ENCODE data around the gene PICK1. TPM values are rescaled to one million over a fixed set of nuclear protein-coding genes. Genes with fewer than 3 reads are reported as not detected.

Gene PICK1
- total and polyA plus RNA-seq, 2 of the 4 experiments (the other 2 are of a cell fraction) = 16.5 to 21.0 TPM

GRCh38 chr22:38033522-38034277 lies 23.5 kb upstream of the PICK1 start (continued):
- no peak for TF ChIP-seq USF2 (IDR thresholded peaks at IDR 0.05; ENCODE audit: low read depth, low read length)
- no peak for TF ChIP-seq POLR2A (IDR thresholded peaks at IDR 0.05; ENCODE audit: low read depth, low read length)

- dilution Hi-C loops (cut with HindIII; ENCODE audit: low sequenced_read_pairs, unreplicated experiment) = no loop called here
- TF ChIP-seq MAZ (IDR thresholded peaks at IDR 0.05; ENCODE audit: borderline replicate concordance, low read depth, low read length) = peak; percentile 68; the same call in 1 of the 2 replicates
- TF ChIP-seq POLR2A (IDR thresholded peaks at IDR 0.05; ENCODE audit: low read depth, low read length) = 0 out of 2 replicates have a peak, but pooled peaks have one; percentile 35
- TF ChIP-seq RCOR1 (IDR thresholded peaks at IDR 0.05; ENCODE audit: insufficient replicate concordance, low read length) = peak; percentile 99
- TF ChIP-seq RFX5 (IDR thresholded peaks at IDR 0.05; ENCODE audit: low read depth, low read length) = no peak
- TF ChIP-seq SMC3 (IDR thresholded peaks at IDR 0.05; ENCODE audit: low read depth, low read length) = 0 out of 2 replicates have a peak, but pooled peaks have one; percentile 14
- TF ChIP-seq BHLHE40 (IDR thresholded peaks at IDR 0.05; ENCODE audit: low read depth, low read length) = 0 out of 2 replicates have a peak, but pooled peaks have one; percentile 17
- TF ChIP-seq CEBPB (IDR thresholded peaks at IDR 0.05; ENCODE audit: low read depth, low read length) = no peak
- TF ChIP-seq ELK1 (IDR thresholded peaks at IDR 0.05; ENCODE audit: borderline replicate concordance, low read depth, low read length) = no peak
- TF ChIP-seq FOS (IDR thresholded peaks at IDR 0.05; ENCODE audit: low read depth, low read length) = peak; percentile 74
- no peak for TF ChIP-seq CHD1 (IDR thresholded peaks at IDR 0.05; ENCODE audit: low read depth, low read length)
- no peak for TF ChIP-seq MXI1 (IDR thresholded peaks at IDR 0.05; ENCODE audit: borderline replicate concordance, low read depth, low read length)
Measured at GRCh38 chr22:38034278-38034882, 22.8 kb upstream of the PICK1 start.

More at GRCh38 chr22:38034278-38034882, 22.8 kb upstream of the PICK1 start:
- Histone ChIP-seq H2BK15ac (ENCODE audit: low read depth, low read length) (peak overlapping the region; percentile 98; the same call in 1 of the 3 replicates), H3K9me3 (ENCODE audit: control insufficient read depth, insufficient read depth, low read length) (no peaks in the 10 kb centered on the region), H3K9me1 (ENCODE audit: insufficient read depth, low read length) (peaks cover 6% of the 10 kb centered on the region), H3K56ac (ENCODE audit: extremely low read depth, insufficient read depth, low read length) (no peak overlapping the region; the same call in 1 of the 2 replicates), H3K18ac (ENCODE audit: low read depth, low read length) (peak overlapping the region; percentile 63), H3K9ac (ENCODE audit: low read depth, low read length) (0 out of 2 replicates have a peak overlapping the region, but pooled peaks have one; percentile 19), H3K27me3 (ENCODE audit: control insufficient read depth, insufficient read depth, low read length) (0 out of 2 replicates have a peak, but pooled peaks cover 2% of the 10 kb centered on the region), H3K14ac (replicated peaks; ENCODE audit: low read depth, low read length) (peak overlapping the region; percentile 80), H3K4me2 (ENCODE audit: low read depth, low read length) (no peak overlapping the region; the same call in 1 of the 2 replicates), H2BK120ac (ENCODE audit: low read depth, low read length) (peak overlapping the region; percentile 98), H2AFZ (replicated peaks; ENCODE audit: low read length, poor library complexity) (peak overlapping the region; percentile 88), H4K5ac (ENCODE audit: low read depth, low read length) (peak overlapping the region; percentile 85), H3K4me1 (ENCODE audit: control insufficient read depth, insufficient read depth, low read length) (peaks cover 23% of the 10 kb centered on the region), H2AK9ac (replicated peaks; ENCODE audit: low read depth, low read length, poor library complexity) (peak overlapping the region; percentile 63), H4K91ac (ENCODE audit: insufficient read depth, low read depth, low read length) (peak overlapping the region; percentile 99), H4K20me1 (ENCODE audit: insufficient read depth, low read length) (no peaks in the 10 kb centered on the region), H3K27ac (ENCODE audit: insufficient read depth, low read length) (peak overlapping the region; percentile 56), H4K8ac (ENCODE audit: low read depth in 2 of 2, low read length in 2 of 2) (peak overlapping the region; percentile 93 to 96), H2BK20ac (ENCODE audit: low read depth, low read length) (peak overlapping the region; percentile 81; the same call in 1 of the 2 replicates), H3K4ac (ENCODE audit: low read depth, low read length) (peak overlapping the region; percentile 100), H2BK5ac (ENCODE audit: low read depth, low read length, poor library complexity, severe bottlenecking) (peak overlapping the region; percentile 68), H3K23ac (ENCODE audit: low read depth, low read length) (0 out of 2 replicates have a peak overlapping the region, but pooled peaks have one; percentile 20), H3K4me3 (ENCODE audit: insufficient read depth, low read depth, low read length) (no peak overlapping the region), H3K79me1 (ENCODE audit: low read depth in 1 of 2, low read length in 2 of 2) (no peaks in the 10 kb centered on the region; a peak in 1 of 4 replicates), H3K36me3 (ENCODE audit: control insufficient read depth, insufficient read depth, low read length) (no peaks in the 10 kb centered on the region), H2AK5ac (ENCODE audit: low read depth, low read length) (peak overlapping the region; percentile 98)
- BruUV-seq (replicated peaks) = no TSS peak
- ChIA-PET CTCF (interaction anchor here (1.8 kb wide), 1 partner anchor 18 kb away, joined by 4 read pairs; no protein-coding TSS in a partner anchor), POLR2A (ENCODE audit: unreplicated experiment) (no interaction called here)
- 34% methylated on average over 8 of the region's 15 CpGs; no CpG with 5 or more reads in 1 of the 2 experiments for WGBS, 2 experiments (ENCODE audit: extremely low coverage in 2 of 2, insufficient read length in 1 of 2)
- intact Hi-C loops (cut with micrococcal nuclease) = no loop called here
- peak; percentile 93 for ATAC-seq (ENCODE audit: low read depth)
- in situ Hi-C loops (cut with MboI; ENCODE audit: low sequenced_read_pairs) = no loop called here
- peak; percentile 91 for DNase-seq

Data from IMR-90 (cell line).